Measurements from ENCODE around the gene AGAP2.
"Not testable (repeated sequence)": the region's sequence is repeated elsewhere in the genome, so short reads cannot be mapped to it uniquely, and the experiment has no call there.

AGAP2 gene

DNA sequence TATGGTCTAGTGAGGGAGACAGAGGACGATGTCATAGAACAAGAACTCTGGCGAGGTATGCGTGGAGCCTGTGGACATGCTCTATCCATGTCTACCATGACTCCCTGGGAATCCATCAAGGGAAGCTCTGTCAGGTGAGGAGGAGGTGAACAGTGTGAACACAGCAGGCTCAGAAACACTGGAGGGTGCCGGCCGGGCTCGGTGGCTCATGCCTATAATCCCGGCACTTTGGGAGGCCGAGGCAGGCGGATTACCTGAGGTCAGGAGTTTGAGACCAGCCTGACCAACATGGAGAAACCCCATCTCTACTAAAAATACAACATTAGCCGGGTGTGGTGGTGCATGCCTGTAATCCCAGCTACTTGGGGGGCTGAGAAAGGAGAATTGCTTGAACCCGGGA lies 36.1 kb upstream of the AGAP2 start:
- not testable (repeated sequence) for H3K27me3 Mint-ChIP-seq (ENCODE audit: low read depth); H3K9me3 Mint-ChIP-seq; H3K4me3 Mint-ChIP-seq; DNase-seq (ENCODE audit: low spot score); H3K27ac Mint-ChIP-seq
- Mint-ChIP-seq H3K4me1 (ENCODE audit: low read depth) (peaks cover 20% of the 10 kb centered on the region), H3K36me3 (ENCODE audit: low read depth) (peaks cover 13% of the 10 kb centered on the region)

DNA sequence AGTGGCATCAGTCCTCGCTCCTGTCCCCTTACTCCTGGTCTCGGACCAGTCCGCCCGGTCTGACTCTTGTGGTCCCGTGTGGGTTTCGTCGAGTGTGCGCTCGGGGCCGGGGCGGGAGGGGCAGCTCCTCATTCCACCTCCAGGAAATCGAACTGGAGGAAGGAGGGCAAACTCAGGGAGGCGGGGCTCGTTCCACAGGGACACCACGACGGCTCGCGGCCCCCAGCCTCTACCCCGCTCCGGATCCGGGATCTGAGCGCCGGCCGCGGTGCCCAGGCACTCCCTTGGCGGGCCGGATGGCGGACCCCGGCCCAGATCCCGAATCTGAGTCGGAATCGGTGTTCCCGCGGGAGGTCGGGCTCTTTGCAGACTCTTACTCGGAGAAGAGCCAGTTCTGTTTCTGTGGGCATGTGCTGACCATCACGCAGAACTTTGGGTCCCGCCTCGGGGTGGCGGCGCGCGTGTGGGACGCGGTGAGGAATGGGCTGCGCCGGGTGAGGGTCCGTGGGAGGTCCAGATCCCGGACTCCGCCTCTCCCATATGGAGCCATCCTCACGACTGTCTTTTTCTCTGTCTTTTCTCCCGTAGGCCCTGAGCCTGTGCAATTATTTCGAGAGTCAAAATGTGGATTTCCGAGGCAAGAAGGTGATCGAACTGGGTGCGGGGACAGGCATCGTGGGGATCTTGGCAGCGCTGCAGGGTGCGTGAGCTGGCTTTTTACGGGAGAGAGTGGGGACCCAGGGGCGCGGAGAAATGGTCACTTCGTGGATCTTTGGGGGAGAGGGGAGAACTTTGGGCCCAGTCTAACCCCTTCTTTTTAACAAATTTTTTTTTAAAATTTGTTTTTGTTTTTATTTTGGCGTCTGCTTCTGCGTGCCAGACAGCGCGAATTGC lies 34.1 kb upstream of the AGAP2 start, which contains the start of gene EEF1AKMT3:
EEF1AKMT3 (plus strand) TSS at position 186 of the 894 bp plus-strand sequence; CDS start at position 297, 111 bp downstream.
- no peaks in the 10 kb centered on the region for H3K9me3 Mint-ChIP-seq
- peak within 1 kb of the TSS; percentile 99 for H3K4me3 Mint-ChIP-seq
- H3K27ac Mint-ChIP-seq: peak within 1 kb of the TSS; percentile 99
- H3K4me1 Mint-ChIP-seq (ENCODE audit: low read depth): peaks cover 20% of the 10 kb centered on the region
- no peaks in the 10 kb centered on the region for H3K27me3 Mint-ChIP-seq (ENCODE audit: low read depth)
- no peak for DNase-seq (ENCODE audit: low spot score)
- peaks cover 17% of the 10 kb centered on the region for H3K36me3 Mint-ChIP-seq (ENCODE audit: low read depth)

DNA sequence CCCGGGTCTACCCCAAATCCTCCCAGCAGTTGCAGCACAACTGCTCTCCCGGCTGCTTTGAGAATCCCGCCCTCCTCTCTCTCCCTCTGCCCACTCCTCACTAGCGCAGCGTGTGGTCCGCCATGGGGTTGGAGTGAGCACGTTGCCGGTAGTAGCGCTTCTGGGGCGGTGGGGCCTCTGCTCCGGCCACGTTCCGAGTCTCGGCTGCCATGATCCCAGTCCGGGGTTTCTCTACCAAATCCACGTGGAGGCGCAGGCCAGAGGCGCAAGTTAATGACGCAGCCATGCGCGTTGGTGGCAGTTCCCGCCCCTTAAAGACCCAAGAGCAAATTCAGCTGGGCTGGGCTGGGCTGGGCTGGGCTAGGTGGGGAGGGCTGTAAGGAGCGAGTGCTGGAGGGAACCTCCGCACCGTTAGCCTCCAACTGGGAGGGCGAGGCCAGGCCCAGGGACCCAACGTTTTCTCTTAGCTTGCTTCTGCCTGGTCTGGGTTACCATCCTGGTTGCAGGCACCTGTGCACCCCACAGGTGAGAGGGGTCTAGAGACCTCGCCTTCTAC lies 33.4 kb upstream of the AGAP2 start, which contains the start of gene METTL1:
METTL1 (minus strand) TSS at position 233 of the 556 bp plus-strand sequence; CDS start at position 211, 22 bp downstream.
- H3K27ac Mint-ChIP-seq: peak within 1 kb of the TSS; percentile 99
- peak; percentile 95 for DNase-seq (ENCODE audit: low spot score)
- peaks cover 2% of the 10 kb centered on the region for H3K27me3 Mint-ChIP-seq (ENCODE audit: low read depth)
- H3K9me3 Mint-ChIP-seq: no peaks in the 10 kb centered on the region
- peaks cover 17% of the 10 kb centered on the region for H3K36me3 Mint-ChIP-seq (ENCODE audit: low read depth)
- H3K4me1 Mint-ChIP-seq (ENCODE audit: low read depth): peaks cover 20% of the 10 kb centered on the region
- peak within 1 kb of the TSS; percentile 99 for H3K4me3 Mint-ChIP-seq

DNA sequence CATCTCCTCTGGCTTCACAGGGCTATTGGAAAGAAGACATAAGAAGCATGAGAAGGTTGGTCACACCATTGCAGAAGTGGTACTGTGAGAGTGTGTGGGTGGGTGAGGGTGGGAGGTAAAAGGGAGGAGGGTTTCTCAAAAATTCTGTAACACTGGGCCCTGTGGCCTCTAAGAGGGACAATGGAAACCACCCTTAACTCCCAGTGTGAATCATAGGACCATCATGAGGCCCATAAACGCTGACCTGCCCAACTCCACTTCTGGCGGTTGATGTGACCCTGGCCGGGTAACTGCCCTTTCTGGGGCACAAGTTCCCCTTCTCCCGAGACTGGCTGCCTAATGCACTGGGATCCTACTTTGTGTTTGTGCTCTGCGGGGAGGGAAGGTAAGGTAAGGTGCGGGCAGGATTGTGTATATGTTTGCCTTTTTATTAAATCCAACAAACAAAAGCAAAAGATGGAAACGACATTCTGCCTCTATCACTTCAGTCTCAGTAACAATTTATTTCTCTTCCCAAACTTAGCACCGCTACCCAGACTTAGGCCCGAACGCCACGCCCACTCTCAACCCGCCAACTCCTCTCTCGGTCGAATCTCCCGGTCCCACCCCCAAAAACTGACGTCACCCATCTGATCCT lies 32.8 kb upstream of the AGAP2 start:
- Mint-ChIP-seq H3K4me1 (ENCODE audit: low read depth) (peaks cover 25% of the 10 kb centered on the region), H3K36me3 (ENCODE audit: low read depth) (peaks cover 17% of the 10 kb centered on the region), H3K9me3 (no peaks in the 10 kb centered on the region), H3K27me3 (ENCODE audit: low read depth) (peaks cover 6% of the 10 kb centered on the region), H3K27ac (peak overlapping the region; percentile 99), H3K4me3 (peak overlapping the region; percentile 99)
- peak; percentile 87 for DNase-seq (ENCODE audit: low spot score)

DNA sequence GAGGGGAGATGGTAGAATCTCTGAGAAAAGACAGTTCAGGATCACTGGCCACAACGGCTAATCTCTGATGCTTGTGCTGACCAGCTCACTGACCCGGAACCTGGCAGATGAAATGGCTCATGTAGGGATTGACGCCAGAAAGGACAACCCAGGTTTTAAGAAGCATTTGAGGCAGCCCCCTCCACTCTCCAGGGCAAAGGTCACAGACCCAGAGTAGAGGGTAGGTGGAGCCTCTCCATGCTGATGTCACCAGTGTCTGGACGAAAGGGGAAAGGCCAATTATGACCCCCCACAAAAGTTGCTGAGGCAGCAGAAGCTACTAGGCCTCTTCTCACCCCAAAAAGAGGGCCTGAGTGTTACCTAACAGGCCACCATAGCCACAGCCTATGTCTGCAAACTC lies 32.2 kb upstream of the AGAP2 start:
- Mint-ChIP-seq H3K4me1 (ENCODE audit: low read depth) (peaks cover 25% of the 10 kb centered on the region), H3K4me3 (peak overlapping the region; percentile 33), H3K36me3 (ENCODE audit: low read depth) (peaks cover 15% of the 10 kb centered on the region), H3K27me3 (ENCODE audit: low read depth) (peaks cover 9% of the 10 kb centered on the region), H3K9me3 (no peaks in the 10 kb centered on the region), H3K27ac (peak overlapping the region; percentile 9)
- no peak for DNase-seq (ENCODE audit: low spot score)

DNA sequence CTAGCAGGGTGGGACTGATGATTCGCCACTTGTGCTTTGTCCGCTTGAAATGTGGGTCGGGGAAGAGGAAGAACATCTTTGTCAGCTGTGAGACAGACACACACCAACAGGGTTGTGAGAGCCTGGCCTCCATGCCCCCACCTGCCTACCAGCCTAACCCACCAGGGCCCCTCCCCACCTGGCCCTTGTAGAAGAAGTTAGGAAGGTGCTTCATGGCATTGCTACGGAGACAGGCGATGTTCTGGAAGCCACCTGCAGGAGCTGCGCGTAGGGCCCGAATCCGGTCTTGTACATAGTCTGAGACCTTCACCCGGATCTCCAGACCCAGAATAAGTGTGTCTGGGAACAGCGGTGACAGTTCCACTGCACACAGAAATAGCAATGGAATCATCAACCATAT lies 31.1 kb upstream of the AGAP2 start:
- H3K4me1 Mint-ChIP-seq (ENCODE audit: low read depth): peaks cover 28% of the 10 kb centered on the region
- peaks cover 15% of the 10 kb centered on the region for H3K36me3 Mint-ChIP-seq (ENCODE audit: low read depth)
- no peaks in the 10 kb centered on the region for H3K9me3 Mint-ChIP-seq
- H3K27ac Mint-ChIP-seq: no peak overlapping the region
- peaks cover 14% of the 10 kb centered on the region for H3K27me3 Mint-ChIP-seq (ENCODE audit: low read depth)
- DNase-seq (ENCODE audit: low spot score): no peak
- peak overlapping the region; percentile 41 for H3K4me3 Mint-ChIP-seq

DNA sequence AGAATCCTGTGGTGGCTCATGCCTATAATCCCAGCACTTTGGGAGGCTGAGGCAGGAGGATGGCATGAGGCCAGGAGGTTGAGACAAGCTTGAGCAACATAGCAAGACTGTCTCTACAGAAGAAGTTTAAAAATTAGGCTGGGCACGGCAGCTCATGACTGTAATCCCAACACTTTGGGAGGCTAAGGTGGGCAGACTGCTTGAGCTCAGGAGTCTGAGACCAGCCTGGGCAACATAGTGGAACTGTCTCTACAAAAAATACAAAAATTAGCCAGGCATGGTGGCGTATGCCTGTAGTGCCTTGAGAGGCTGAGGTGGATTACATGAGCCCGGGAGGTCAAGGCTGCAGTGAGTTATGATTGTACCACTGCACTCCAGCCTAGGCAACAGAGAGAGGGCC lies 29.3 kb upstream of the AGAP2 start:
- Mint-ChIP-seq H3K36me3 (ENCODE audit: low read depth) (peaks cover 13% of the 10 kb centered on the region), H3K27me3 (ENCODE audit: low read depth) (peaks cover 14% of the 10 kb centered on the region), H3K4me3 (no peak overlapping the region), H3K9me3 (no peaks in the 10 kb centered on the region), H3K4me1 (ENCODE audit: low read depth) (peaks cover 26% of the 10 kb centered on the region), H3K27ac (no peak overlapping the region)
- DNase-seq (ENCODE audit: low spot score): no peak

DNA sequence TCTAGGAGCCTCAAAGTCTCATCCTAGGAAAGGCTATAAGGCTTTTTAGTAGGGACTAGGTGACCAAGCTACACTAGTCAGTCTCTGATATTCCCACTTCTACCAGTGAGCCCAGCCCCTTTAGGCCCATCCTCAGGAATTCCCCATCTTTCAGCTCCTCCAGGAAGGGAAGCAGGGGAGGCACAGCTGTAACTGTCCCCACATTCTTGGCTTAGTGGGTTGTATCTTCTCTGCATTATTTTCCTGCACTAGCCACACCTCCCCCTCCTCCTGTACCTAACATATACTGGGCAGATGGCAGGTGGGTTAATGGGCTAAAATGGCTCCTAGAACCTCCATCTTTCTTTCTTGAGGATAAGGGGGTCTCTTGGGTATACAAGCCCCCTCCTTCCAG lies 28.8 kb upstream of the AGAP2 start:
- DNase-seq (ENCODE audit: low spot score): no peak
- H3K9me3 Mint-ChIP-seq: no peaks in the 10 kb centered on the region
- peaks cover 13% of the 10 kb centered on the region for H3K36me3 Mint-ChIP-seq (ENCODE audit: low read depth)
- no peak overlapping the region for H3K27ac Mint-ChIP-seq
- H3K27me3 Mint-ChIP-seq (ENCODE audit: low read depth): peaks cover 14% of the 10 kb centered on the region
- no peak overlapping the region for H3K4me3 Mint-ChIP-seq
- H3K4me1 Mint-ChIP-seq (ENCODE audit: low read depth): peaks cover 25% of the 10 kb centered on the region

DNA sequence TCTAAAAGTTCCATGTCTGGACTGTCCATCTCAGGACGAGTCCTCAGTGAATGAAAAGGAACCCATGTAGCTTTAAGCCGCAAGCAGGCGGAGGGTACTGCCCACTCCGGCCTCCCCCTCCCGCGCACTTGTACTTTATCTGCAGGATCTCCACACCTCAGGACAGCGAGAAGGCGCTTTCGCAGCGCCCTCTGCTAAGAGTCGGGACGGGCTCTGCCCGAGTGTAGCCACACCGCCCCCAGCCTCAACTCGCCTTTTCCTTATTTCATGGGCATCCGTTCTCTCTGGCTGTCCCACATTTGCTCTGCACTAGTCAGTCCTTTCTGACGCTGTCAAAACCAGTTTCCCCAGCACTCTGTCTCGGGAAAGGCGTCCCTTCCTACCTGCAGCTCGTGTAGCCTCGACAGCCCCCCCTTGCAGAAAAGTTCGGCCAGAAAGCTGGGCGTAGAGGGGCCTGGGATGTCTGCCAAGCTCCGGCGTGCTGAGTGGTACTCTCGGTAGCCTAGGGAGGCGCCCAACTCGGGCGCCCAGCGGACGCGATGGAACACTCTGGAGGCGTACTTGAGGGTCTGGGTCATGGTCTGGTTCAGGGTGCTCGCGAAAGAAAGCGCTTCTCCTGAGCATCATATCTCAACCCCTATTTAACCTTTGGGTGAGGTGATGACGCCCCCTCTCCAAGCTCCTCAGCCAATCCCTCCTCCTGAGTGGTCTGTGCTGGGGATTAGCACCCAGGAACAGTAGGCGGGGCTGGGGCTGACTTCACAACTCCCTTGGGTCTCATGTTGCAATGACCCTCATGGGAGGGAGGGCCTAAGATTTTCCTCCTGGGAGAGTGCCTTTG lies 28.1 kb upstream of the AGAP2 start, which contains the start of gene CYP27B1:
CYP27B1 (minus strand) TSS at position 615 of the 841 bp plus-strand sequence; CDS start at position 578, 37 bp downstream.
- DNase-seq (ENCODE audit: low spot score): peak; percentile 19
- no peak within 1 kb of the TSS for H3K27ac Mint-ChIP-seq
- H3K27me3 Mint-ChIP-seq (ENCODE audit: low read depth): peaks cover 14% of the 10 kb centered on the region
- H3K4me1 Mint-ChIP-seq (ENCODE audit: low read depth): peaks cover 23% of the 10 kb centered on the region
- H3K36me3 Mint-ChIP-seq (ENCODE audit: low read depth): peaks cover 13% of the 10 kb centered on the region
- H3K4me3 Mint-ChIP-seq: peak within 1 kb of the TSS; percentile 85
- no peaks in the 10 kb centered on the region for H3K9me3 Mint-ChIP-seq

DNA sequence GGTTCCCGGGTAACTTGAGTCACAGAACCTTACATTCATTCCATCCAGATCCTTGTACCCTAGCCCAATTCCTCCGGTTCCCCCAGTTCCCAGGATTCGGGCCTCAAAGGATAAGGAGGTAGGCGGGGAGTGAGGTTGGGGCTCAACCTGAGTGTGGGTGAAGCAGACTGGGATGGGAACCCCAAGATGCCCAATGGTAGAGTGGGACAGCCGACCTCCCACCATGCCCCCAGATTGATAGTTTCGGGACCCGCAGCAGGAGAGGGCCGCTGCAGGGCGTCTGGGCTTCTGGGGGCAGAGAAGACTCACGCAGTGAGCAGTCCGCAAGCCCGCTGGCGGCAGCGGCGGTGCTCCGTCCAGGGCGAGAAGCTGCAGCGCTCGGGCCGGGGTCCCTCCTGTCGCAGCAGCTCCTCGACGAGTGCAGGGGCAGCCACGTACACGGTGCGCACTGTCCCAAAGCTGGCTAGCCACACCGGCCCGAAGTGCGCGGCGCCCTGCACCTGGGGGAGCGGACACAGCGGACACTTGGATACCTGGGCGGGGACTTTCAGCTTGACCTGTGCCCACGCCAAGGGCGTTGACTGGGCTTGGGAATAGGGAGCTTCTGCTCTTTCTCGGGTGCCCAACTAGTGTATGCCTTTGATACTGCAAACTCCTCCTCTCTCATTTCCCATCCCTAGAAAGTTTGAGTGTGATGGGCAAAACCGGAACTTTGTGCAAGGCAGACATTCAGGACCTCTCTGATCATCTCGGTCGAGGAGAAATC lies 27.3 kb upstream of the AGAP2 start:
- H3K27ac Mint-ChIP-seq: peak overlapping the region; percentile 8
- no peak for DNase-seq (ENCODE audit: low spot score)

DNA sequence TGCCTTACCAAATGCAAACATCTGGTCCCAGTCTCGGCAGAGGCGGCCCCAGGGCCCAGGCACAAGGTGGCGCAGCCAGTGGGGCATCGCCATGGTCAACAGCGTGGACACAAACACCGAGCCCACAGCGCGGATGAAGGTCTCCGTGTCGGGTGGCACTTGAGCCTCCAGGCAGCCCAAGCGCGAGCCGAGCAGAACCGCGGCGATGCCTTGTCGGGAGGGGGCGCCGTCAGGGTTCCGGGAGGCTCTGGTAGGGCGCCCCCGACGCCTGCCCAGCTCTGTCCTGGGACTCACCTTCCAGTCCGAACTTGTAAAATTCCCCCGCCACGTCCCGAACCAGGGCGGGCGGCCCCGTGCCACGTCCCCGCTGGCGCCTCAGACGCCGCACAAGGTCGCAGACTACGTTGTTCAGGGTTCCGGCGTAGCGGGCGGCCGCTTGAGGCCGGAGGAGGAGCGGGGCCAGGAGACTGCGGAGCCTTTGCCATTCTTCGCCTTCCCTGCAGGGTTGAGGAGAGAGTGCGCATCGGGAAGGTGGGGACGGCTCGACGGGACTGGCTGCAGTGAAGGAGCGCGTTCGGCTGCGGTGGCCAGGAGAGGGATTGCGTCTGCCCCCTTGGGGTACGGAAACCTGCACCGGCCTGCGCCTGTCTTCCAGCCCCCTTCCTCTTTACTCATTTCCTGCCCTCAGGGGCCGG lies 26.6 kb upstream of the AGAP2 start:
- DNase-seq (ENCODE audit: low spot score): peak; percentile 49
- peak overlapping the region; percentile 85 for H3K4me3 Mint-ChIP-seq
- peaks cover 14% of the 10 kb centered on the region for H3K27me3 Mint-ChIP-seq (ENCODE audit: low read depth)
- no peaks in the 10 kb centered on the region for H3K9me3 Mint-ChIP-seq
- H3K4me1 Mint-ChIP-seq (ENCODE audit: low read depth): peaks cover 15% of the 10 kb centered on the region
- H3K27ac Mint-ChIP-seq: peak overlapping the region; percentile 73
- H3K36me3 Mint-ChIP-seq (ENCODE audit: low read depth): peaks cover 9% of the 10 kb centered on the region

More for the DNA sequence above, 27.3 kb upstream of the AGAP2 start:
- Mint-ChIP-seq H3K27me3 (ENCODE audit: low read depth) (peaks cover 14% of the 10 kb centered on the region), H3K4me3 (peak overlapping the region; percentile 85), H3K36me3 (ENCODE audit: low read depth) (peaks cover 13% of the 10 kb centered on the region), H3K9me3 (no peaks in the 10 kb centered on the region), H3K4me1 (ENCODE audit: low read depth) (peaks cover 19% of the 10 kb centered on the region)

DNA sequence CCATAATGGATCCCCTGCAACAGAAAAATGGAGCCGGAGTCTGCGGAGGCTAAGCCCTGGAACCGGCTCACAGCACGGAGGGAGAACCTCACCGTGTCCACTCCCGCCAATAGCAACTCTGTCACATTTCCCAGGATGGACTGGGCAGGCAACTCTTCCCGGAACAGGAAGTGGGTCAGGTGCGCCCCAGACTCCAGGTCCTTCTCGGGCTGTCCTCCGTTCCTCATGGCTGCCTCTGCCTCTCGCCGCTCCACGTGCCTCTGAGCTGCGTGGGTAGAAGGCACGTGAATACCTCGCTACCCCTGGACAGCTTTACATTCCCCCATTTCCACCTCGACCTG lies 26.1 kb upstream of the AGAP2 start:
- Mint-ChIP-seq H3K4me3 (peak overlapping the region; percentile 85), H3K4me1 (ENCODE audit: low read depth) (peaks cover 14% of the 10 kb centered on the region), H3K36me3 (ENCODE audit: low read depth) (peaks cover 4% of the 10 kb centered on the region), H3K9me3 (no peaks in the 10 kb centered on the region), H3K27ac (peak overlapping the region; percentile 29), H3K27me3 (ENCODE audit: low read depth) (peaks cover 14% of the 10 kb centered on the region)
- DNase-seq (ENCODE audit: low spot score): no peak
